Thyroid gland (tissue), 4 donors: ENCODE data around the gene ANK3. TPM values are rescaled to one million over a fixed set of nuclear protein-coding genes. Genes with fewer than 3 reads are reported as not detected.

ENCODE experiments used
- DNase-seq, 2 donors: peaks; one replicate each; pipeline ENCODE4 v3.0.0-alpha.2; 2019
- H3K27ac ChIP-seq, 3 donors: fragments of 200-600 bp; sonication (generic); 1 replicate in 2 of 3; 2 replicates in 1 of 3; pipeline ENCODE4 v1.5.1; 2016 to 2019; ENCODE audit warnings: mild to moderate bottlenecking in 1 of 3, moderate library complexity in 1 of 3
- H3K27me3 ChIP-seq: fragments of 200-600 bp; sonication (generic); one replicate; pipeline ENCODE4 v1.5.1; 2019
- H3K36me3 ChIP-seq, 2 donors: fragments of 200-600 bp; sonication (generic); one replicate each; pipeline ENCODE4 v1.5.1; 2016 to 2019
- H3K4me1 ChIP-seq, 2 donors: fragments of 200-600 bp; sonication (generic); one replicate each; pipeline ENCODE4 v1.5.1; 2017 to 2019
- H3K4me3 ChIP-seq, 3 donors: fragments of 200-600 bp; sonication (generic); replicated peaks in 1 of 3; 1 replicate in 2 of 3; 2 replicates in 1 of 3; pipeline ENCODE4 v1.5.1; 2016; ENCODE audit warnings: mild to moderate bottlenecking in 1 of 3
- H3K9me3 ChIP-seq: fragments of 200-600 bp; sonication (generic); one replicate; pipeline ENCODE4 v1.5.1; 2017
- CTCF ChIP-seq, 6 experiments: fragments of 200-600 bp in 3 of 6; fragments of 450-650 bp in 3 of 6; sonication (generic) in 3 of 6; IDR thresholded peaks; one replicate each; pipeline ENCODE4 v1.5.1; 2016 to 2019; ENCODE audit warnings: antibody characterized with exemption in 6 of 6, mild to moderate bottlenecking in 2 of 6, inconsistent platforms in 1 of 6, moderate library complexity in 1 of 6
- POLR2A ChIP-seq, 2 donors: fragments of 450-650 bp; IDR thresholded peaks; one replicate each; pipeline ENCODE4 v1.6.1; 2017; ENCODE audit warnings: antibody characterized with exemption in 2 of 2, mild to moderate bottlenecking in 2 of 2, moderate library complexity in 1 of 2
- WGBS, 2 donors: methylation state at CpG; one replicate each; pipeline ENCODE4 v1.1.5; 2017; 5-methylcytosine and 5-hydroxymethylcytosine counted together
- intact Hi-C: fragments of 100-400 bp; cut with DNase I; formaldehyde crosslinking; loops from one replicate; pipeline ENCODE4 v1.15.1; 2023
- total RNA-seq, 4 donors: library from RNA; depleted of rRNA; stranded (reverse); fragments of >200 nt; gene quantifications; one replicate each; pipeline ENCODE4 v1.2.3, GENCODE V29; 2016

ANK3 gene
- total RNA-seq, 4 donors from 2014 or later = 56.6 to 118 (median 115) TPM

- H3K4me3 ChIP-seq = no peak overlapping the region
- TF ChIP-seq CTCF (IDR thresholded peaks at IDR 0.05) = no peak
- TF ChIP-seq POLR2A (IDR thresholded peaks at IDR 0.05) = no peak
- intact Hi-C loops = no loop called here
- no peaks in the 10 kb centered on the region for H3K27me3 ChIP-seq
- no peak overlapping the region for H3K27ac ChIP-seq
- DNase-seq = no peak
- 92 to 93% methylated on average over 3 of the region's 3 CpGs for WGBS, 2 donors
- H3K9me3 ChIP-seq = no peaks in the 10 kb centered on the region
- no peaks in the 10 kb centered on the region for H3K4me1 ChIP-seq
- no peaks in the 10 kb centered on the region for H3K36me3 ChIP-seq
These were observed 7.1 kb upstream of the ANK3 start for GRCh38 chr10:60396766-60397165.

GRCh38 chr10:60395711-60396110, 6.0 kb upstream of the ANK3 start:
- intact Hi-C loops = no loop called here
- H3K27ac ChIP-seq = no peak overlapping the region
- H3K4me1 ChIP-seq = no peaks in the 10 kb centered on the region
- no peaks in the 10 kb centered on the region for H3K9me3 ChIP-seq
- no peak for TF ChIP-seq CTCF (IDR thresholded peaks at IDR 0.05)
- no peak for TF ChIP-seq POLR2A (IDR thresholded peaks at IDR 0.05)
- no peak overlapping the region for H3K4me3 ChIP-seq
- H3K36me3 ChIP-seq = no peaks in the 10 kb centered on the region
- 95 to 98% methylated on average over 7 of the region's 7 CpGs for WGBS, 2 donors
- DNase-seq = no peak
- no peaks in the 10 kb centered on the region for H3K27me3 ChIP-seq

GRCh38 chr10:60394446-60394845, 4.8 kb upstream of the ANK3 start:
- intact Hi-C loops = no loop called here
- H3K27me3 ChIP-seq = no peaks in the 10 kb centered on the region
- H3K27ac ChIP-seq = no peak overlapping the region
- H3K4me1 ChIP-seq = no peaks in the 10 kb centered on the region
- H3K4me3 ChIP-seq = no peak overlapping the region
- H3K36me3 ChIP-seq = no peaks in the 10 kb centered on the region
- no peak for TF ChIP-seq CTCF (IDR thresholded peaks at IDR 0.05)
- TF ChIP-seq POLR2A (IDR thresholded peaks at IDR 0.05) = no peak
- WGBS, 2 donors = 93 to 96% methylated on average over 2 of the region's 2 CpGs
- no peaks in the 10 kb centered on the region for H3K9me3 ChIP-seq
- DNase-seq = no peak

GRCh38 chr10:60390224-60390626, 550 bp upstream of the ANK3 start:
- Histone ChIP-seq H3K27ac (no peak overlapping the region), H3K4me1 (peaks cover 14 to 28% of the 10 kb centered on the region in 2 donors), H3K9me3 (no peaks in the 10 kb centered on the region), H3K36me3 (no peaks in the 10 kb centered on the region), H3K27me3 (no peaks in the 10 kb centered on the region), H3K4me3 (no peak overlapping the region)
- TF ChIP-seq POLR2A (IDR thresholded peaks at IDR 0.05) = no peak
- no peak for TF ChIP-seq CTCF (IDR thresholded peaks at IDR 0.05)
- intact Hi-C loops = no loop called here
- WGBS, 2 donors = 92 to 99% methylated on average over 3 of the region's 3 CpGs
- DNase-seq = no peak

GRCh38 chr10:60388709-60389301, 870 bp downstream of the ANK3 start:
- Histone ChIP-seq H3K9me3 (no peaks in the 10 kb centered on the region), H3K36me3 (no peaks in the 10 kb centered on the region), H3K27ac (peak overlapping the region in 2 of 3 donors; percentile 45 to 69), H3K4me1 (peaks cover 14 to 39% of the 10 kb centered on the region in 2 donors), H3K4me3 (no peak overlapping the region), H3K27me3 (no peaks in the 10 kb centered on the region)
- 54 to 56% methylated on average over 7 of the region's 7 CpGs for WGBS, 2 donors
- peak; percentile 22 to 45 for DNase-seq
- intact Hi-C loops = no loop called here
- no peak for TF ChIP-seq CTCF (IDR thresholded peaks at IDR 0.05)
- no peak for TF ChIP-seq POLR2A (IDR thresholded peaks at IDR 0.05)
